Measurements from ENCODE around the gene ZNF496.
"Not testable (repeated sequence)": the region's sequence is repeated elsewhere in the genome, so short reads cannot be mapped to it uniquely, and the experiment has no call there.

ZNF496 gene

GRCh38 chr1:247357781-247358211 lies 26.1 kb upstream of the ZNF496 start:
- no peak overlapping the region for H3K4me3 ChIP-seq (replicated peaks in 1 of 2; ENCODE audit: low read depth in 2 of 2, low read length in 2 of 2)
- no peak for TF ChIP-seq CTCF (IDR thresholded peaks at IDR 0.05; ENCODE audit: low read depth, low read length)
- peak; percentile 87 to 88 for DNase-seq (ENCODE audit: low read depth in 2 of 2)

- no peak for TF ChIP-seq CTCF (IDR thresholded peaks at IDR 0.05; ENCODE audit: low read depth, low read length)
- no peak overlapping the region for H3K4me3 ChIP-seq (replicated peaks in 1 of 2; ENCODE audit: low read depth in 2 of 2, low read length in 2 of 2)
- DNase-seq (ENCODE audit: low read depth in 2 of 2), result peak; percentile 71 to 84
Observed at GRCh38 chr1:247357052-247357780, 25.5 kb upstream of the ZNF496 start.

GRCh38 chr1:247355160-247355559 lies 23.5 kb upstream of the ZNF496 start:
- H3K4me3 ChIP-seq (replicated peaks in 1 of 2; ENCODE audit: low read depth in 2 of 2, low read length in 2 of 2), result not testable (repeated sequence)
- DNase-seq (ENCODE audit: low read depth in 2 of 2), result peak in 1 of 2 donors; percentile 50

GRCh38 chr1:247352175-247352574 lies 20.5 kb upstream of the ZNF496 start:
- TF ChIP-seq CTCF (IDR thresholded peaks at IDR 0.05; ENCODE audit: low read depth, low read length), result no peak
- H3K4me3 ChIP-seq (replicated peaks in 1 of 2; ENCODE audit: low read depth in 2 of 2, low read length in 2 of 2), result no peak overlapping the region
- no peak for DNase-seq (ENCODE audit: low read depth in 2 of 2)

- no peak for DNase-seq (ENCODE audit: low read depth in 2 of 2)
- TF ChIP-seq CTCF (IDR thresholded peaks at IDR 0.05; ENCODE audit: low read depth, low read length), result no peak
- no peak overlapping the region for H3K4me3 ChIP-seq (replicated peaks in 1 of 2; ENCODE audit: low read depth in 2 of 2, low read length in 2 of 2)
Observed at GRCh38 chr1:247350587-247350986, 18.9 kb upstream of the ZNF496 start.

GRCh38 chr1:247347477-247348222 lies 16.0 kb upstream of the ZNF496 start:
- DNase-seq (ENCODE audit: low read depth in 2 of 2), result no peak
- TF ChIP-seq CTCF (IDR thresholded peaks at IDR 0.05; ENCODE audit: low read depth, low read length), result no peak
- H3K4me3 ChIP-seq (replicated peaks in 1 of 2; ENCODE audit: low read depth in 2 of 2, low read length in 2 of 2), result no peak overlapping the region

GRCh38 chr1:247345881-247346280 lies 14.2 kb upstream of the ZNF496 start:
- no peak overlapping the region for H3K4me3 ChIP-seq (replicated peaks in 1 of 2; ENCODE audit: low read depth in 2 of 2, low read length in 2 of 2)
- TF ChIP-seq CTCF (IDR thresholded peaks at IDR 0.05; ENCODE audit: low read depth, low read length), result no peak
- no peak for DNase-seq (ENCODE audit: low read depth in 2 of 2)

All from cardiac fibroblast (primary cell).